HepG2 (cell line): ENCODE measurements around the gene CTXN1. TPM values are rescaled to one million over a fixed set of nuclear protein-coding genes. Genes with fewer than 3 reads are reported as not detected.

ENCODE experiments used
- AGO1 ChIP-seq: fragments of 200-400 bp; formaldehyde crosslinking; IDR thresholded peaks from 2 replicates; pipeline ENCODE4 v1.6.1; 2017; ENCODE audit warnings: mild to moderate bottlenecking, low read depth, low read length, moderate library complexity; ENCODE audit not compliant: poor library complexity, severe bottlenecking
- ATF7 ChIP-seq, 2 experiments: fragments of 450-650 bp in 1 of 2; sonication (generic) in 1 of 2; formaldehyde crosslinking in 1 of 2; IDR thresholded peaks; 2 replicates each; pipeline versions ENCODE4 v1.4.0 to v1.6.1; 2016 to 2020; ENCODE audit warnings: antibody characterized with exemption in 1 of 2, mild to moderate bottlenecking in 1 of 2, missing genetic modification reagents in 1 of 2
- E2F5 ChIP-seq: sonication (generic); formaldehyde crosslinking; conservative IDR thresholded peaks from 2 replicates; pipeline ENCODE4 v1.4.0; 2020; ENCODE audit warnings: missing genetic modification reagents
- HDAC2 ChIP-seq: sonication (generic); formaldehyde crosslinking; IDR thresholded peaks from 2 replicates; pipeline ENCODE4 v1.4.0; 2020; ENCODE audit warnings: missing genetic modification reagents
- HNF4G ChIP-seq, 2 experiments: sonication (generic) in 1 of 2; formaldehyde crosslinking in 1 of 2; IDR thresholded peaks; 2 replicates each; pipeline versions ENCODE4 v1.4.0 to v1.6.1; 2011 to 2020; ENCODE audit warnings: borderline replicate concordance in 2 of 2, low read depth in 2 of 2, mild to moderate bottlenecking in 2 of 2, low read length in 1 of 2, missing genetic modification reagents in 1 of 2, moderate library complexity in 1 of 2
- MXD3 ChIP-seq: IDR thresholded peaks from 2 replicates; pipeline ENCODE4 v1.6.1; 2016; ENCODE audit warnings: mild to moderate bottlenecking, missing biosample characterization, missing genetic modification reagents
- SIN3A ChIP-seq: IDR thresholded peaks from 2 replicates; pipeline ENCODE4 v1.6.1; 2011; ENCODE audit warnings: low read depth, mild to moderate bottlenecking, control low read depth, low read length, borderline replicate concordance
- ZNF12 ChIP-seq: sonication (generic); formaldehyde crosslinking; IDR thresholded peaks from 2 replicates; pipeline ENCODE4 v1.5.0; 2020; ENCODE audit warnings: missing genetic modification reagents
- ZNF24 ChIP-seq: fragments of 450-650 bp; IDR thresholded peaks from 2 replicates; pipeline ENCODE4 v1.6.1; 2017; ENCODE audit warnings: antibody characterized with exemption, mild to moderate bottlenecking
- ZNF263 ChIP-seq: sonication (generic); formaldehyde crosslinking; IDR thresholded peaks from 2 replicates; pipeline ENCODE4 v1.4.0; 2020; ENCODE audit warnings: missing genetic modification reagents
- ZNF510 ChIP-seq: sonication (generic); formaldehyde crosslinking; IDR thresholded peaks from 2 replicates; pipeline ENCODE4 v1.4.0; 2020; ENCODE audit warnings: low read depth, mild to moderate bottlenecking, missing genetic modification reagents
- ZNF609 ChIP-seq: sonication (generic); formaldehyde crosslinking; IDR thresholded peaks from 2 replicates; pipeline ENCODE4 v1.4.0; 2020; ENCODE audit warnings: mild to moderate bottlenecking, missing genetic modification reagents, borderline replicate concordance
- ZNF672 ChIP-seq: sonication (generic); formaldehyde crosslinking; IDR thresholded peaks from 2 replicates; pipeline ENCODE4 v1.8.1; 2022; ENCODE audit warnings: missing genetic modification reagents
- ZSCAN29 ChIP-seq: sonication (generic); formaldehyde crosslinking; conservative IDR thresholded peaks from 2 replicates; pipeline ENCODE4 v1.4.0; 2020; ENCODE audit warnings: mild to moderate bottlenecking, missing genetic modification reagents
- polyA plus RNA-seq, 8 experiments: library from polyadenylated mRNA; depleted of rRNA in 3 of 8; stranded (reverse) in 7 of 8; unstranded in 1 of 8; fragments of >200 nt; fragmentation: Illumina TruSeq in 4 of 8; extraction: Trizol in 4 of 8; gene quantifications; 2 replicates each; pipeline versions ENCODE4 v1.2.1 to v1.2.3, GENCODE V29; 2011 to 2016; ENCODE audit warnings: low read depth in 4 of 8, missing spikeins in 1 of 8, mixed read lengths in 1 of 8; ENCODE audit not compliant: insufficient read depth in 1 of 8
- total RNA-seq, 5 experiments: library from RNA; depleted of rRNA; stranded (reverse); fragments of >200 nt; fragmentation: Illumina TruSeq; extraction: Trizol; gene quantifications; 2 replicates each; pipeline ENCODE4 v1.2.3, GENCODE V29; 2016; ENCODE audit warnings: low read depth in 1 of 5
- TF ChIP-seq, protein P1 (sequence below): sonication (generic); formaldehyde crosslinking; IDR thresholded peaks from 2 replicates; pipeline ENCODE4 v1.8.0; 2022; ENCODE audit warnings: mild to moderate bottlenecking, missing genetic modification reagents, moderate library complexity
- TF ChIP-seq, protein P2 (sequence below): conservative IDR thresholded peaks from 2 replicates; pipeline ENCODE4 v1.6.1; 2018; ENCODE audit warnings: missing genetic modification reagents
- TF ChIP-seq, protein P3 (sequence below): sonication (generic); formaldehyde crosslinking; IDR thresholded peaks from 2 replicates; pipeline ENCODE4 v1.5.0; 2020; ENCODE audit warnings: missing genetic modification reagents

The CTXN1 gene
- total and polyA plus RNA-seq, 2 of the 13 experiments (the other 11 are each of a cell fraction or from before 2014, with no cell fraction given) = 0.11 TPM; not detected in 1

- TF ChIP-seq SIN3A (no peak; the same call in 1 of the 2 replicates), MXD3 (CRISPR knock-in tag) (peak; percentile 80; the same call in 1 of the 2 replicates), AGO1 (peak; percentile 65), E2F5 (CRISPR knock-in tag) (peak; percentile 56; the same call in 1 of the 2 replicates), ZNF609 (CRISPR knock-in tag) (0 out of 2 replicates have a peak, but pooled peaks have one; percentile 11), ZNF510 (CRISPR knock-in tag) (peak; percentile 77; the same call in 1 of the 2 replicates), ZNF672 (CRISPR knock-in tag) (peak; percentile 37; the same call in 1 of the 2 replicates), ATF7 (IDR thresholded peaks at IDR 0.05) (peak; percentile 70; the same call in 1 of the 2 replicates), ATF7 (CRISPR knock-in tag; IDR thresholded peaks at IDR 0.05) (0 out of 2 replicates have a peak, but pooled peaks have one; percentile 49), ZNF12 (no peak), ZNF24 (no peak), HNF4G (IDR thresholded peaks at IDR 0.05; ENCODE audit: borderline replicate concordance, low read depth, low read length) (no peak), HNF4G (CRISPR knock-in tag; IDR thresholded peaks at IDR 0.05; ENCODE audit: borderline replicate concordance, low read depth) (0 out of 2 replicates have a peak, but pooled peaks have one; percentile 10), HDAC2 (no peak), ZSCAN29 (CRISPR knock-in tag) (no peak), ZNF263 (0 out of 2 replicates have a peak, but pooled peaks have one; percentile 10)
- TF ChIP-seq, protein P1, sequence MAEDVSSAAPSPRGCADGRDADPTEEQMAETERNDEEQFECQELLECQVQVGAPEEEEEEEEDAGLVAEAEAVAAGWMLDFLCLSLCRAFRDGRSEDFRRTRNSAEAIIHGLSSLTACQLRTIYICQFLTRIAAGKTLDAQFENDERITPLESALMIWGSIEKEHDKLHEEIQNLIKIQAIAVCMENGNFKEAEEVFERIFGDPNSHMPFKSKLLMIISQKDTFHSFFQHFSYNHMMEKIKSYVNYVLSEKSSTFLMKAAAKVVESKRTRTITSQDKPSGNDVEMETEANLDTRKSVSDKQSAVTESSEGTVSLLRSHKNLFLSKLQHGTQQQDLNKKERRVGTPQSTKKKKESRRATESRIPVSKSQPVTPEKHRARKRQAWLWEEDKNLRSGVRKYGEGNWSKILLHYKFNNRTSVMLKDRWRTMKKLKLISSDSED = no peak
- TF ChIP-seq, protein P2, sequence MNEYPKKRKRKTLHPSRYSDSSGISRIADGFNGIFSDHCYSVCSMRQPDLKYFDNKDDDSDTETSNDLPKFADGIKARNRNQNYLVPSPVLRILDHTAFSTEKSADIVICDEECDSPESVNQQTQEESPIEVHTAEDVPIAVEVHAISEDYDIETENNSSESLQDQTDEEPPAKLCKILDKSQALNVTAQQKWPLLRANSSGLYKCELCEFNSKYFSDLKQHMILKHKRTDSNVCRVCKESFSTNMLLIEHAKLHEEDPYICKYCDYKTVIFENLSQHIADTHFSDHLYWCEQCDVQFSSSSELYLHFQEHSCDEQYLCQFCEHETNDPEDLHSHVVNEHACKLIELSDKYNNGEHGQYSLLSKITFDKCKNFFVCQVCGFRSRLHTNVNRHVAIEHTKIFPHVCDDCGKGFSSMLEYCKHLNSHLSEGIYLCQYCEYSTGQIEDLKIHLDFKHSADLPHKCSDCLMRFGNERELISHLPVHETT = no peak; the same call in 1 of the 2 replicates
- TF ChIP-seq, protein P3, sequence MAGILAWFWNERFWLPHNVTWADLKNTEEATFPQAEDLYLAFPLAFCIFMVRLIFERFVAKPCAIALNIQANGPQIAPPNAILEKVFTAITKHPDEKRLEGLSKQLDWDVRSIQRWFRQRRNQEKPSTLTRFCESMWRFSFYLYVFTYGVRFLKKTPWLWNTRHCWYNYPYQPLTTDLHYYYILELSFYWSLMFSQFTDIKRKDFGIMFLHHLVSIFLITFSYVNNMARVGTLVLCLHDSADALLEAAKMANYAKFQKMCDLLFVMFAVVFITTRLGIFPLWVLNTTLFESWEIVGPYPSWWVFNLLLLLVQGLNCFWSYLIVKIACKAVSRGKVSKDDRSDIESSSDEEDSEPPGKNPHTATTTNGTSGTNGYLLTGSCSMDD (CRISPR knock-in tag) = no peak
Observed at GRCh38 chr19:7903244-7904073, 22.5 kb downstream of the CTXN1 start, which contains the start of gene MAP2K7 (continued).
